Activated naive CD4-positive, alpha-beta T cell treated with Interleukin-2 at 50 U/mL for 16 hours (primary cell): Measurements from ENCODE around the gene CCDC85B.

Source experiments
- DNase-seq: peaks from one replicate; pipeline ENCODE4 v3.0.0-alpha.2; 2020

The CCDC85B gene

GRCh38 chr11:65887723-65888162 is 2.7 kb upstream of the CCDC85B start:
- peak; percentile 38 for DNase-seq

GRCh38 chr11:65888163-65888814 is 2.2 kb upstream of the CCDC85B start, which contains the start of gene FIBP:
Gene FIBP, minus strand, starts transcription at chr11:65888471. Its CDS starts 53 bp downstream, at chr11:65888418.
- peak; percentile 96 for DNase-seq

DNA sequence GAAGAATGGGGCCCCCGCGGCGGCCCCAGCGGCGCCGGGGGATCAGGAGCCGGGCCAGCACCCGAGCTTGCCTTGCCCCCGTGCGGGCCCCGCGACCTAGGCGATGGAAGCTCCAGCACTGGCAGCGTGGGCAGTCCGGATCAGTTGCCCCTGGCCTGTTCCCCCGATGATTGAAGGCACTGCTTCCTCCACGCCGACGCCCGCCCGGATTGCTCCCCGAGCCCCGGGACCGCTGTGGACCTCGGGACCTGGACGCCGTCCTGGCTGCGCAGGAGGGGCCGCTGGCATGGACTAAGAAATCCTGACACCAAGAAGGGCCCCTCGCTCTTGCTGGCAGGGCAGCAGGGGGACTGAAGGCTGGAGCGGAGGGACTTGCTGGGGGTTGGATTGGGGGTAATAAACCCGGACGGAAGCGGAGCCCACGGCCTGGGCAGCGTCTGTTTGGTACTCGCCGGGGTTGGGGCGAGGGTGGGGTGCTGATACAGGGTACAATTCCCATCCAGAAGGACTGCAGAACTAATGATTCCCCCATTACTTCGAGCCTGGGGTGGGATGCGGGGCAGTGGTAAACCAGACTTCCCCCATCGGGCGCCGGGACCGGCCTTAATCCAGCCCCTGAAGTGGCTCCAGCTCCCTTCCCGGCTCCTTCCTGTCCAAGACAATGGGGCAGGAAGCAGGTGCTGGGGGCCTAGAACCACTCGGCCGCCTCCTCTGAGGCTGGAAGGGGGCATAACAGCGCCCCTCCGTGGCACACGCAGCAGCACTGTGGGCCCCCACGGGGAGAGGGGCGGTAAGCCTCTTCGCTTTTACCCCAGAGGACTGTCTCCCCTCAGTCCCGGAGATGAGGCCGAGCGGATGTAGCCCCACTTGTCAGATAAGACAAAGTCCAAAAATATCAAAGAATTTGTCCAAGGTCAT is 1.0 kb downstream of the CCDC85B start:
- DNase-seq = peak; percentile 17

DNA sequence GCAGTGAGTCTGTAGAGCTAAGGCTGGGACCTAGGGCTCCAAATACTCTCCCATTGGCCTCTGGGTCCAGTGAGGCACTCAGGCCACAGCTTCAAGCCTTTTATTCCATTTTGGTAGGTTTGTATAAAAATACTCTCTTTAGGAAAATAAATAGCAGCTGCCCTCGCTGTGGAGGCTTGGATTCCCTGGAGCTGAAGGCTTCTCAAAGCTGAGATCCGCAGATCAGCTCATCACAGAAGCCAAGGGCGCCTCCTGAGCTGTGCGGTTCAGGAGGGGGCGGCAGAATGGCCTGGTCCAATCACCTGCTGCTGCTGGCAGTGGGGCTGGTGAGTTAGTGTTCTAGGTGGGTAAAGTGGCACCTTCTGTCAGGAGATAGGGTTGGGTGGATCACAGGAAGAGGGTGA is 1.7 kb downstream of the CCDC85B start:
- DNase-seq = peak; percentile 35

DNA sequence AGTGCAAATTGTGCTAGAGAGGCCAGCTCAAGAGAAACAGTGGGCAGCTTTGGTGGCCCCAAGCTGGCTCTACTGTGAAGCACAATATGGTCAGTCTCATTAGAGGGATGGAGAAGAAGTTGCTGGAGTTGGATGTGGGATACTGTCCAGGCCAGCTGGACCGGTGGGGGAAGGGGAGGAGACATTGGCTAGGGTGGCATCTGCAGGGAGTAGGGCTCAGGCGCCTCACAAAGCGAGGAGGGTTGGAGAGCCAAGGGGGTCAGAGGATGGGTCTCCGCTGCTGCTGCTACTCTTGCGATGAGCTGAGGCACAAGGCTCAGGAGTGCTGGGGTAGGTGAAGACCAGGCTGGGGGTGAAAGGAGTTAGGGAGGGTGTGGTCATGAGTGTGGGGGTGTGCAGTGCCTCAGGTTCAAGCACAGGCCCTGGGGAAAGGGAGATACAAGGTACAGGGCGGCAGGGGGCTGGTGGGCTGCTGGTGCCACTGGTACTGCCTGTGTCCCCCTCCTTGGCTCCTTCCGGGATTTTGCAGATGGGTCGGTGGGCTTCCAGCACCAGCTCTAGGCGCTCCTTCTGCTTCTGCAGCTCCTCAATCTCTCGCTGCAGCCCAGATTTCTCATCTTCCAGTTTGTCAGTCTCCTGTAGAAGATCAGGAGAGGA is 2.3 kb downstream of the CCDC85B start:
- no peak for DNase-seq

DNA sequence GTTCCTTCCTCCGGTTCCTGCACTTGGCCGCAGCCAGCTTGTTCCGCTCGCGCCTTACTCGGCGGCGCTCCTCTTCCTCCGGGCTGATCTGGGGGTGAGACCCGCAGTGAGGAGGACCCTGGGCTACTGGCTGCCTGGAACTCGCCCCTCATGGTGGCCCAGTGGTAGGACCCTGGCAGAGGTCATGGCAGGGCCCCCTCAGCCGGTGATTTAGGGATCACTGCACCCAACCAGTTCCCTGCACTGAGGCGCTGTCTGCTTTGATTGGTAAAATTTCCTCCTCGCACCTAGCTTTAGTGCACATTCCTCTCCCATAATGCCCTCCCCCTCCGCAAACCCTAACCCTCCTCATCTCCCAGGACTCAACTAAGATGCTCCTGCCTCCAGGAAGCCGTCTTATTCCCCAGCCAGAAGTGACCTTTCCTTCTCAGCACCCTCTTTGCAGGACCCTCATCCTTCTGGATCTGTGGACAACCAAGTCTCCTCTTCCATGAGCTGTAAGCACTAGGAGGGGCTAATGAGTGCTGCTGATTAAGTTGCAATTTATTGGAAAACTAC is 3.6 kb downstream of the CCDC85B start:
- DNase-seq = peak; percentile 34

DNA sequence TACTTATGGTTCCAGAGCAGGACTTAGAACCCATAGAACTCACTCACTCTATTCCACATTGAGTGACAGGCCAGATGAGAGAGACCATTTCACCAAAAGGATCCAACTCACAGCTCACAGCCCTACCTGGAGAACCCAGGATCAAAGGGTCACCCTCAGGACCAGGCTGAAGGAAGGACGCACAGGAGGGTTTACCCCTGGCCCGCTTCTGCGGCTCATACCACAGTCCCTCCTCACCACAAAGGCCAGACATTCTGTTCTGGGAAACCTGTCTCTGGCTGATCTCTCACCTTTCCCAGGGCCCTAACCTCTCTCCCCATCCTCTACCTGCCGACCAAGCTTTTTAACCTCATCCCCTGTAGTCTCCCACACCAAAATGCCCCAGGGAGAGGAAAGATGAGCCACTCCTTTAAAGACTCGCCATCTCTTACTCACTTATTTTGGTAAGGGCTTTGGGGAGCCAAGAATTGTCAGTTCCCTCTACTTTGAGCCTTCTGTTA is 5.1 kb downstream of the CCDC85B start:
- no peak for DNase-seq

- no peak for DNase-seq
Observed at GRCh38 chr11:65896034-65896999, 5.8 kb downstream of the CCDC85B start.

- no peak for DNase-seq
Observed at GRCh38 chr11:65897020-65897471, 6.6 kb downstream of the CCDC85B start.

DNA sequence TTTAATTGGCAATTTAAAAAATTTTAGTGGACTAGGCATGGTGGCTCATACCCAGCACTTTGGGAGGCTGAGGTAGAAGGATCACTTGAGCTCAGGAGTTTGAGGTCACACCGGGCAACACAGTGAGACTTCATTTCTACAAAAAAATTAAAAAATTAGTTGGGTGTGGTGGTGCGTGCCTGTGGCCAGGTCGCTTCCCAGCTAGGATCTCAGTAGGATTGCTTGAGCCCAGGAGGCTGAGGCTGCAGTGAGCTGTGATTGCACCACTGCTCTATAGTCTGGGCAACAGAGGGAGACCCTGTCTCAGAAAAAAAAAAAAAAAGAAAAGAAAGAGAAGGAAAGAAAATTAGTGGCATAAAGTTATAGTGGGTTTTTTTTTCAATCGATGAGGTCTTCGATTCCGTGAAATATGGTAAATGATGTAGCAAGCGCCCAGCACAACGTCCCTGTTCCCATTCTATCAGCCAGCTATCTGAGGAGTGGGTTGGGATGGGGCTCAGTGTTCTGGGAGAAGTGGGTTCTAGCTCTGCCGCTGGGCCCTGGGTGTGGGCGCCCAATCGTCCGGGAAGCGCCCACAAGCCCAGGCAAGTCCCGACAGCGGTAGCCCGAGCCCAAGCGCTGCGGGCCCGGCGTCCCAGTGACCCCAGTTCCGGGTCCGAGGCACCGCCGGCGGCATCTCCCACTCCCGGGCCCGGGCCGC is 8.3 kb downstream of the CCDC85B start:
- no peak for DNase-seq

DNA sequence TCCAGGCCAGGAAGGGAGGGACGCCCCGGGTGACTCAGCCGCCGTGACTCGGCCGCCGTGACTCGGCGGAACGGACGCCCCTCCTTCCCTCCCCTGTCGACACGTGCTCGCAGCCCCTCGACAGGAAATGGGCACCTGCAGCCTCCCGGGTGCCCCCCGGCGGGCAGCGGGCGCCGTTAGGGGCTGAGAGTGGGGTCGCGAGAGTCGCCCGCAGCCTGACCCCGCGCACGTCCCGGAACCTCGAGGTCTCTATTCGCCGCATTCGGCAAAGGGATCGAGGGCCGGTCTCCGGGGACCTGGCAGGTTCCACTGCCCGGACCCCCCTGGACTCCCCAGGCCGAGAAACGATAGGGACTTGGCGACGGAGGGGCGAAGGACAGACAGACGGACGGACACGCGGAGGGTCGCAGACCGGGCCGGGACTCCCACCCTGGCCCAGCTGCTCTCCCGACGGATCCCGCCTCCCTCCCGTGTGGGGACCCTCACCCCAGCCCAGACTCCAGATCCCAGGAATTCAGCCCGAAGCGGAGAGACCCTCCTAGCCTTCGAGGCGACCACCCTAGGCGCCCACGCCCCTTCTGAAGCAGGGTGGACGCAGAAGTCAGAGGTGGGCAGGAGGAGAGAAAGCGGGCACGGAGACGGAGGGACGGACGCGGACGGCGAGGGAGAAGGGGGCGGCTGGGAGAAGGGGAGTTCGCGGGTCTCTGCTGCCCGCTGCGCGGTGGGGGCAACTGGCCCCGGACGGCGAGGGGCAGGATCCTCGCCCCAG is 9.1 kb downstream of the CCDC85B start:
- peak; percentile 80 for DNase-seq

DNA sequence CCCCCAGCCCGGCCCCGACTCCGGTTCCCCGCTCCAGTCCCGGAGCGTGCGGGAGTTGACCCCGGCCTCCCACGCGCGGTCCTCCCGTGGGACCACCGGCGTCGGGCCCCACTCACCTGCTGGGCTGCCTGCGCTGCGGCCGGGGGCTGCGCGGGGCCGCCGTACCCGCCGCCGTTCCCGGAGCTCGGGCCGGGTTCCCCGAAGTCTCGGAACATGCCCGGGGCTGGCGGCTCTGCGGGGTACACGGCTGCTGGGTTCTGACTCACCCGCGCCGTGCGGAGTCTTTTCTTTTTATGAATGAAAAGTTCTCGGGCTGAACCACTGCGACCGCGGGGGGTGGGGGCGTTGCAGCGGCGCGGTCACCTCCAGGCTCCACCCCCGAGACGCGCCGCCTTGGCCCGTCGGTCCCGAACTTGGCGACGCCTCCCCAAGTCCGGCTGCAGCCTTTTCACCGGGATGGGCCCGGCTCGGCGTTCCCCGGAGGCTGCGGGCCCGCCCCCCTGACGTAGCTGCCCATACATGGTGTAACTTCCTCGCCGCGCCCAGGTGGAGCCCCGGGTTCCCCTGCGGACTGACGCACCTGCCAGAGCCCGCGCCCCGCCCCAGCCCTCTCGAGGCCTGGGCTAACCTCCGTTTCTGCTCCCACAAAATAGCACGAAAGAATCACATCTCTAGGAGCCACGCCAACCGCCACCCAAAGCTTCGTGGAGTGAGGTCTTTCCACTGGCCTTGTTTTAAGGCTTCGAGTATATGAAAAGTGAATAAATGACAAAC is 9.8 kb downstream of the CCDC85B start, which contains the start of gene FOSL1:
FOSL1 (minus strand) TSS at position 264 of the 774 bp plus-strand sequence; CDS start at position 215, 49 bp downstream.
- DNase-seq = peak; percentile 95

- DNase-seq = no peak
Observed at GRCh38 chr11:65900899-65901180, 10.4 kb downstream of the CCDC85B start.

- DNase-seq = no peak
Observed at GRCh38 chr11:65903068-65903481, 12.6 kb downstream of the CCDC85B start.

- DNase-seq = no peak
Observed at GRCh38 chr11:65903715-65904114, 13.2 kb downstream of the CCDC85B start.

DNA sequence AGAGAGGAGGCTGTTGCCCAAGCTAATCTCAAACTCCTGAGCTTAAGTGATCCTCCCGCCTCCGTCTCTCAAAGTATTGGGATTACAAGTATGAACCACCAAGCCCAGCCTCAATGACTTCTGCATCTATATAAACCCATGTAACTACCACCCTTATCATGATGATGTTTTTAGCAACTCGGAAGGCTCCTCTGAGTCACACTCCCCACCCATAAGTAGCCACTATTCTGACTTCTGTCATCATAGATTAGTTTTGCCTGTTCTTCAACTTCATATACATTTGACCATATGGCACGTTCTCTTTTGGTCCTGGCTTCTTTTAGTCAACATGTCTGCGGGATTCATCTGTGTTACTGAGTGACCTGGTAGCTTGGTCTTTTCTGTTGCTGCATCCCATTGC is 16.1 kb downstream of the CCDC85B start:
- no peak for DNase-seq

DNA sequence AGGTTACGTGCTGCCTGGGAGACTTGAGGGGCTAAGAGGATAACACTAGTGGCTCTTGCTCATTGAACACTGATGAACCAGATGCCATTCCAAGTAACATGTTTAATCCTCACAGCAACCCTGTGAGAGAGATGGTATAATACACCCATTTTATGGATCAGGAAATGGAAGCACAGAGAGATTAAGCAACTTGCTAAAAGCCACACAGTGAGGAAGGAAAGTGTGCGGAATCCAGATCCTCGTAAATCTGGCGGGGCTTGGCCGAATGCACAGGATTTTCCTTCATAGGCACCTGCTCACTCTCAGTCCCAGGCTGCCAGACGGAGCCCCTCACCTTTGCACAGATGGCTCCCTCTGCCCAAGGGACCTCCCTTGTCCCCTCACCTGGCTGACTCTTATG is 17.4 kb downstream of the CCDC85B start:
- no peak for DNase-seq

DNA sequence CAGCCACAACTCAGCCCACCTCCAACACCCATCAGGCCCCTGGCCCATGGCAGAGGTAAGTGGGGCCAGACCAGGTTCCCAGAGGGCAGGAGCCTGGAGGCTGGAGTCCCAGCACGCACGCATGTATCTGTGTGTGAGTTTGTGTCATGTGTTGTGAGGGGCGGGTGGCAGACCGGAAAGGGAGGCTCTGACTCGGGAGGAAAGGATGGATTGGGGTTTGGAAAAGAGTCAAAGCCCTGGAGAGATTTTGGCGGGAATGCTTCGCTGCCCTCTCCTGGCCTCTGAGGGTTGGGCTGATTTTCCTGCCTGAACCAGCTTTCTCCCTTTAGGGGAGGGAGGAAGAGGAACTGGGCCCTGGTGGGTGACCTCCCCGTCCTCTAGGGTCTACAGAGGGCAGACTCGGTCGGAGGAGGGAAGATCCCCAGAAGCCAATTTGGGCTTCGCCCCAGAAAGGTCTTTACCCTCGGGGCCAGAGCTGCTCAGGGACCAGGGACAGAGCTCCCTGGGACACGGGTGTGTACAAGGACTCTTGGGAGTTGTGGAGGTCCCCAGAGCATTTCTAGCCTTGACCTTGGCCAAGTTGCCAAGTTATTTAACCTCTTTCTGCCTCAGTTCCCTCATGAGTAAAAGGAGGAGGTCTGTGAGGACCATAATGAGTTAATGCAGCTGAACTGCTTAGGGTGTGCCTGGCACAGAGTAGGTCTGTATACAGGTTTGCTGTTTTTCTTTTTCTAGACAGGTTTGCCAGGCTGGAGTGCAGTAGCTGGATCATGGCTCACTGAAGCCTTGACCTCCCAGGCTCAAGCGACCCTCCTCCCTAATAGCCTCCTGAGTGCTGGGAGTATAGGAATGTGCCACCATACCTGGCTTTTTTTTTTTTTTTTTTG is 21.5 kb downstream of the CCDC85B start:
- DNase-seq = no peak
